ENCODE measurements around the gene C1orf35. TPM values are rescaled to one million over a fixed set of nuclear protein-coding genes. Genes with fewer than 3 reads are reported as not detected.

Gene C1orf35
- total RNA-seq, 4 donors from 2014 or later: 10.6 to 18.6 (median 12.6) TPM; not detected in 1

DNA sequence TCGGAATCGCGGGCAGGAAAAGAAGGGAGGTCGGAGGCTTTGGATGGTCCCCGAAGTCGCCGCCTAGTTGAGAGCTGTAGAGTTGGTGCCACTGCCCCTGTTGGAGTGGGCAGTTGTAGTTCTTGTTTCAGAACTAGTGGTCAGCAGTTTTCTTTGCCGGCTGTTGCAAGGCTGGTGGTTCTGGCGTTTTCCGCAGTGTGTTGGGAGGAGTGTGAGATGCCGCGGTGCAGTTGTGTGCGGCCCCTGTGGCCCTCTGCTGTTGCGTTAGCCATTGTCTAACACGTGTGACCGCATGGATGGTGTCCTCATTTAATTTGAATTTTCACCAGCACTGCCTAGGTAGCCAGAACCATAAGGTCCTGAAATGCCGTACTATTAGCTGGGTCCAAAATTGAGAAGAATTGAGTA, 19.2 kb downstream of the C1orf35 start:
- intact Hi-C loops (cut with DNase I; ENCODE audit: low total_unique reads): no loop called here
- no peak for TF ChIP-seq POLR2A (IDR thresholded peaks at IDR 0.05)
- TF ChIP-seq, protein P1, sequence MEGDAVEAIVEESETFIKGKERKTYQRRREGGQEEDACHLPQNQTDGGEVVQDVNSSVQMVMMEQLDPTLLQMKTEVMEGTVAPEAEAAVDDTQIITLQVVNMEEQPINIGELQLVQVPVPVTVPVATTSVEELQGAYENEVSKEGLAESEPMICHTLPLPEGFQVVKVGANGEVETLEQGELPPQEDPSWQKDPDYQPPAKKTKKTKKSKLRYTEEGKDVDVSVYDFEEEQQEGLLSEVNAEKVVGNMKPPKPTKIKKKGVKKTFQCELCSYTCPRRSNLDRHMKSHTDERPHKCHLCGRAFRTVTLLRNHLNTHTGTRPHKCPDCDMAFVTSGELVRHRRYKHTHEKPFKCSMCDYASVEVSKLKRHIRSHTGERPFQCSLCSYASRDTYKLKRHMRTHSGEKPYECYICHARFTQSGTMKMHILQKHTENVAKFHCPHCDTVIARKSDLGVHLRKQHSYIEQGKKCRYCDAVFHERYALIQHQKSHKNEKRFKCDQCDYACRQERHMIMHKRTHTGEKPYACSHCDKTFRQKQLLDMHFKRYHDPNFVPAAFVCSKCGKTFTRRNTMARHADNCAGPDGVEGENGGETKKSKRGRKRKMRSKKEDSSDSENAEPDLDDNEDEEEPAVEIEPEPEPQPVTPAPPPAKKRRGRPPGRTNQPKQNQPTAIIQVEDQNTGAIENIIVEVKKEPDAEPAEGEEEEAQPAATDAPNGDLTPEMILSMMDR (IDR thresholded peaks at IDR 0.05): no peak
- no peaks in the 10 kb centered on the region for H3K36me3 ChIP-seq
- H3K9me3 ChIP-seq: no peaks in the 10 kb centered on the region
- no peak for DNase-seq
- peak overlapping the region; percentile 80 to 94 for H3K4me3 ChIP-seq
- H3K27me3 ChIP-seq: no peaks in the 10 kb centered on the region
- peak overlapping the region; percentile 98 to 99 for H3K27ac ChIP-seq
- peaks cover 15 to 47% of the 10 kb centered on the region in 2 donors for H3K4me1 ChIP-seq

DNA sequence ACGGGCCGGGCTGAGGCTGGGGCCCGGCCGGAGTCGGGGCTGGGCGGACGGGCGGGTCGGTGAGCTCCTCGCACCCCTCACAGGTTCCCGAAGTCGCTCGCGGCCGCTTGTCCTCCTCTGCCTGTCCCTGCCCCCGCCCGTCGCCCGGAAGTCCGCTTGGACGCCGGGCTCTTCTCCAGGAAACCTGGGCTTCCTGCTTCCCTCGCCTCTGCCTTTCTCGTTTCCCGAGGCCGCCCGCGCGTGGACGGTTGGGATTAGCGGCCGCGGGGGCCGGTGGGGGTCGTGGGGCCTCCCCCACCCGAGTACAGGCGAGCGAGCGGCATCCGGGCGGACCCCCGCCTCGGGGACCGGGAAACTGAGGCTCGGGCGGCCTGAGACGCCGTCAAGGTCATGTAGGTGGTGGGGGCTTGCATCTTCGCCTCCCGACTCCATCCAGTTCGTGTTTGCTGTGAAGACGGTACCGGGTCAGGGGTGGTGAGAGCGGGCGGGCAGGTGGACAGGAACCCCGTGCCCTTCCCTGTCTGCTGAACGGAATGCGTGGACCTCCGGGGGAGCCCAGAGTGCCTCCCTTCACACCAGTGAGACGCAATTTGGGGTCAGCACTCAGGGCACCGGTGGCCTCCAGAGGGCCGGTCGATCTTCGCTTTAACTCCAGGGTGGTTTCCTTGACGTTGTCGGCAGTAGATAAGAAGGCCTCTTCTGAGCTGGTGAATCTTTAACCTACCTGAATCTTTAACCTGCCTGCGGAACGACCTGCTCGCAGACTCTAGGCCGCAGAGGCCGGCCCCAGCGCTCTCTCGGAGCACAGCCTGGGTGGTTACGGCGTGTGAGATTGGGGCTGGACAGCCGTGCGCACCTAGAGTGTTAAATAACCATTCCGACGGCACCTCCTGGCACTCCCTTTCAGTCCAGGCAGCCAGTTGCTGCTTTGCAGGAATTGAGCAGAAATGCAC, 19.9 kb downstream of the C1orf35 start:
- intact Hi-C loops (cut with DNase I; ENCODE audit: low total_unique reads): no loop called here
- Histone ChIP-seq H3K9me3 (no peaks in the 10 kb centered on the region), H3K27ac (peak overlapping the region; percentile 98 to 99), H3K27me3 (no peaks in the 10 kb centered on the region), H3K4me1 (peaks cover 15 to 40% of the 10 kb centered on the region in 2 donors), H3K36me3 (no peaks in the 10 kb centered on the region), H3K4me3 (peak overlapping the region; percentile 80 to 94)
- peak; percentile 56 to 62 for DNase-seq
- TF ChIP-seq, protein P1 (IDR thresholded peaks at IDR 0.05): no peak

GRCh38 chr1:228082214-228082917, 20.8 kb downstream of the C1orf35 start, which contains the start of gene ARF1:
TSS of gene ARF1 (plus strand) at chr1:228082708. CDS start at chr1:228097115, 14,407 bp downstream.
- Histone ChIP-seq H3K9me3 (no peaks in the 10 kb centered on the region), H3K27me3 (no peaks in the 10 kb centered on the region), H3K27ac (peak within 1 kb of the TSS; percentile 98 to 99), H3K36me3 (no peaks in the 10 kb centered on the region), H3K4me1 (peaks cover 15 to 34% of the 10 kb centered on the region in 2 donors), H3K4me3 (peak within 1 kb of the TSS; percentile 80 to 94)
- TF ChIP-seq, protein P1 (IDR thresholded peaks at IDR 0.05): peak in 3 of 4 experiments; percentile 22 to 40 (median 24)
- TF ChIP-seq POLR2A (IDR thresholded peaks at IDR 0.05): peak; percentile 85 to 97
- intact Hi-C loops (cut with DNase I; ENCODE audit: low total_unique reads): no loop called here
- DNase-seq: peak; percentile 88 to 93

DNA sequence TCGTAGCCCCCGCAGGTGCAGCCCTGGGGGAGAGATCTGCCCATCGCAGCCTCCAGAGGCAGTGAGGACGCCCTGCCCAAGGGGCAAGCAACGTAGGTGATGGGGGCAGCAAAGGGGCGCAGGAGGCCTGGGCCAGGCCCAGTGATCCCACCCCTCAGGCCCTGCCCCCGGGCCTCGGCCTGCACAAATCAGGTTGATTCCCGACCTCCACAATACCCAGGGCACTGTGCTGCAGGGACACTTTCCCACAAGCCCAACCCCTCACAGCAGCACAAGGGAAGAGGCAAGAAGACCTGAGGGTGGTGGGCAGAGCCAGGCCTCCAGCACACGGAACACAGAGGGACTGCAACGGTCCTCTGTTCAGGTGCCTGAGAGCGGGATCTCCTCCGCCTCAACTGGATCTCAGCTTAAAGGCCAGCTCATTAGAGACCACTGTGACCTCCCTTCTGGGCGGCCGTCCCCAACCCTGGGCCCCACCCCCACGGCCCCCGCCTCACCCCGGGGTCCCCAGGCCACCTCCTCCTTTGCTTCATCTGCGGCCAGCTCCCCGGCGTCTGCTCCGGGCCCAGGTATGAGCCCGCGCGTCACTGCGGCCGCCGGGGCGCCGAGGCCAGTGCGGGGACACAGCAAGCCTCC, 21.4 kb downstream of the C1orf35 start:
- Histone ChIP-seq H3K4me1 (peaks cover 8 to 28% of the 10 kb centered on the region in 2 donors), H3K4me3 (peak overlapping the region; percentile 80 to 94), H3K27me3 (no peaks in the 10 kb centered on the region), H3K36me3 (no peaks in the 10 kb centered on the region), H3K27ac (peak overlapping the region; percentile 80 to 99), H3K9me3 (no peaks in the 10 kb centered on the region)
- intact Hi-C loops (cut with DNase I; ENCODE audit: low total_unique reads): no loop called here
- TF ChIP-seq, protein P1 (IDR thresholded peaks at IDR 0.05): no peak
- no peak for DNase-seq

Measured in uterus (tissue), 4 donors.